HG03025 (cell line): ENCODE results near the gene TNS1.
"Not testable (repeated sequence)": the region's sequence is repeated elsewhere in the genome, so short reads cannot be mapped to it uniquely, and the experiment has no call there.

Experiments used
- ATAC-seq: cut with Tn5 transposase; IDR thresholded peaks from one replicate; pipeline ENCODE4 v1.9.1; 2021; ENCODE audit warnings: mild to moderate bottlenecking, moderate library complexity; ENCODE audit not compliant: unreplicated experiment, low FRiP score

Gene TNS1

GRCh38 chr2:218002845-218003180 lies at the start of gene TNS1:
TSS of gene TNS1 (minus strand) at chr2:218002995. CDS start at chr2:218002872, 123 bp downstream.
- ATAC-seq = no peak

GRCh38 chr2:218051903-218052302 lies 49.1 kb upstream of the TNS1 start:
- ATAC-seq = no peak

GRCh38 chr2:218047536-218048225 lies 44.9 kb upstream of the TNS1 start:
- ATAC-seq = no peak

- ATAC-seq = peak; percentile 88
These were observed 43.4 kb upstream of the TNS1 start for GRCh38 chr2:218046238-218046637.

GRCh38 chr2:218044599-218044998 lies 41.8 kb upstream of the TNS1 start:
- ATAC-seq = not testable (repeated sequence)

GRCh38 chr2:218043701-218044109 lies 40.9 kb upstream of the TNS1 start:
- ATAC-seq = no peak

- ATAC-seq = no peak
These were observed 40.3 kb upstream of the TNS1 start for GRCh38 chr2:218043100-218043499.

- ATAC-seq = no peak
These were observed 38.7 kb upstream of the TNS1 start for GRCh38 chr2:218041302-218042168.

GRCh38 chr2:218040883-218041282 lies 38.1 kb upstream of the TNS1 start:
- ATAC-seq = no peak

GRCh38 chr2:218039171-218039570 lies 36.4 kb upstream of the TNS1 start:
- no peak for ATAC-seq

- ATAC-seq = no peak
These were observed 33.6 kb upstream of the TNS1 start for GRCh38 chr2:218036371-218036770.

- ATAC-seq = no peak
These were observed 32.8 kb upstream of the TNS1 start for GRCh38 chr2:218035463-218036100.

GRCh38 chr2:218034497-218035213 lies 31.9 kb upstream of the TNS1 start:
- ATAC-seq = peak; percentile 65

- no peak for ATAC-seq
These were observed 31.0 kb upstream of the TNS1 start for GRCh38 chr2:218033590-218034496.

GRCh38 chr2:218033208-218033589 lies 30.4 kb upstream of the TNS1 start:
- no peak for ATAC-seq

GRCh38 chr2:218032336-218033171 lies 29.8 kb upstream of the TNS1 start:
- ATAC-seq = no peak

GRCh38 chr2:218031771-218032257 lies 29.0 kb upstream of the TNS1 start:
- no peak for ATAC-seq

- ATAC-seq = no peak
These were observed 28.5 kb upstream of the TNS1 start for GRCh38 chr2:218031261-218031660.
